SK-MEL-5 (cell line): ENCODE data around the gene MYBPC2. TPM values are rescaled to one million over a fixed set of nuclear protein-coding genes. Genes with fewer than 3 reads are reported as not detected.

Experiments used
- DNase-seq: peaks from one replicate; pipeline ENCODE4 v3.0.0-alpha.2; 2016; ENCODE audit warnings: low read depth, low spot score
- in situ Hi-C: cut with HindIII; loops from 2 replicates; pipeline ENCODE4 v1.10.0; 2016; ENCODE audit warnings: low sequenced_read_pairs, high pct_unique_total_duplicates, low pct_unique_long_range_greater_than_20kb
- total RNA-seq: library from RNA; depleted of rRNA; stranded (reverse); fragments of >200 nt; shearing (Covaris generic); gene quantifications from 2 replicates; pipeline ENCODE4 v1.2.3, GENCODE V29; 2014

The MYBPC2 gene
- total RNA-seq, 1 experiment from 2014 or later = not detected

GRCh38 chr19:50402544-50403301, 30.0 kb upstream of the MYBPC2 start:
- in situ Hi-C loops = no loop called here
- DNase-seq = no peak

GRCh38 chr19:50406156-50406820, 26.4 kb upstream of the MYBPC2 start:
- no peak for DNase-seq
- in situ Hi-C loops = no loop called here

- in situ Hi-C loops = no loop called here
- no peak for DNase-seq
These were observed 25.9 kb upstream of the MYBPC2 start for GRCh38 chr19:50406829-50407228.

DNA sequence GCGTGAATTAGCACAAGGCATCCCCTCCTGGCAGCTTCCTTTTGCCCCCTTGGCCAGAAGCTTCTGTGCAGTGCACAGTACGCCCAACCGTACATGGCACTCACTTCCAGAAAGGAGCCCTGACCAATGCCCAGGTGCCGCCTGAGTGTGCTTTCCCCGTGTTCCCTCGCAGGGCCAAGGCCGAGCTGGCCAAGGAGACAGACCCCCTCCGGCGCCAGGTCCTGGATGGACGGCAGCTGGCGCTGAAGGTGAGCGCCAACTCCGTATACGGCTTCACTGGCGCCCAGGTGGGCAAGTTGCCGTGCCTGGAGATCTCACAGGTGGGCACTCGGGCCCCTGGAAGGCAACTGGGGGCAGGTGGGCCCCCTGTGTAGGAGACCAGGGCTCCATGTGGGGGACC, 23.3 kb upstream of the MYBPC2 start:
- in situ Hi-C loops = no loop called here
- no peak for DNase-seq

DNA sequence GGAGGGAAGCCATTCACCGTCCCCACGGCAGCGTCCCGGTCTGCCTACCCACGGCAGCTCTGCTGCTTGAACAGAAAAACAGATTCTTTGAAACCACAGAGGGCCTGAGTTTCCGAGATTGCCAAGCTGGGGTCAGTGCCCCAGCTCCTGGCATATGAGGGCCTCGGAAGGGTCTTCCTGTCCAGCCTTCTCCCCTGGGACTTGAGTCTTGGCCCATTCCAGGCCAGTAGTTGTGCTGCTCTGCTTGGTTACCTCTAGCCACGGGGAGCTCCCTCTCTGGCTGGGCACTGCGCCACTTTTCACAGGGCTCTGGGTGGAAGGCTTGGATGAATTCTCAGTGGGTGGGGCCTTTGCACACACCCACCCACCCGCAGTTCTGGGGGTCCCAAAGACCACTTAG, 22.6 kb upstream of the MYBPC2 start:
- no peak for DNase-seq
- in situ Hi-C loops = no loop called here

DNA sequence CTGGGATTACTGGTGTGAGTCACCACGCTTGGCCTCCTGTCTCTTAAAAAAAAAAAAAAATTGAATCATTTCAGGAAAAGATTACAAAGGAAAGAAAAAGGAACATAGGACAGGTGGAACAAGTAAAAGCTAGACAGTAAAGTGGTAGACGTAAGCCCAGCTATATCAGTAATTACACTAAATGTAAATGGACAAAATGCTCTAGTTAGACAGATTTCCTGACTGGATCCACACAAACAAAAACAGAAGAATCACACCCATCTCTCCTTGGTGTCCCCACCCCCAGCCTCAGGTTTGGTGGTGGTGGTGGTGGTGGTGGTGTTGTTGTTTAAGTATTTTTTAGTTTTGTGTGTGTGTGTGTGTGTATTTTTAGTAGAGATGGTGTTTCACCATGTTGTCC, 20.3 kb upstream of the MYBPC2 start:
- no peak for DNase-seq
- in situ Hi-C loops = no loop called here

- DNase-seq = no peak
- in situ Hi-C loops = no loop called here
These were observed 19.6 kb upstream of the MYBPC2 start for GRCh38 chr19:50413096-50413495.

- no peak for DNase-seq
- in situ Hi-C loops = no loop called here
These were observed 19.2 kb upstream of the MYBPC2 start for GRCh38 chr19:50413531-50413930.

DNA sequence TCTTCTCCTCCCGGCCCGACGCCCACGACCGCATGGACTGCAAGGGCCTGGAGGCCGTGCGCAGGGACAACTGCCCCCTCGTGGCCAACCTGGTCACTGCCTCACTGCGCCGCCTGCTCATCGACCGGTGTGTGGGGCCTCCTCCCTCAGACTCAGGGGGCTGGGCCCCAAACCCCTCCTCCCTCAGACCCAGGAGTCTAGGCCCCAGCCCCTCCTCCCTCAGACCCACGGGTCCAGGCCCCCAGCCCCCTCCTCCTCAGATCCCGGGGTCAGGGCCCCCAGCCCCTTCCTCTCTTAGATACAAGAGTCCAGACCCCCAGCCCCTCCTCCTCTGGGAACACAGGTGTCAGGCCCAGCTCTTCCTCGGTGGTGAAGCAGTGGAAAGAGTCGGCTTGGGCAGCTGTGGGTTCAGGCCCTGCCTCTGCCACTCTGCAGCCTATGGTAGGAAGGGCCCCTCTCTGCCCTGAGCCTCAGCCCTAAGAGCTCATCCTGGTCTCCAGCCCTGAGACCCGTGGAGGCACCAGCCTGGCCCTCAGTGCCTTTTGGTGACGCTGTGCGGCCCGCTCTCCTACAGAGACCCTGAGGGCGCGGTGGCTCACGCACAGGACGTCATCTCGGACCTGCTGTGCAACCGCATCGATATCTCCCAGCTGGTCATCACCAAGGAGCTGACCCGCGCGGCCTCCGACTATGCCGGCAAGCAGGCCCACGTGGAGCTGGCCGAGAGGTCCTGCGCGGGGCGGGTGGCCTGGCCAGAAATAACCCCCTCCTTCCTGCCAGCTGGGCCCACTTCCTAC, 17.6 kb upstream of the MYBPC2 start:
- peak; percentile 71 for DNase-seq
- in situ Hi-C loops = no loop called here

DNA sequence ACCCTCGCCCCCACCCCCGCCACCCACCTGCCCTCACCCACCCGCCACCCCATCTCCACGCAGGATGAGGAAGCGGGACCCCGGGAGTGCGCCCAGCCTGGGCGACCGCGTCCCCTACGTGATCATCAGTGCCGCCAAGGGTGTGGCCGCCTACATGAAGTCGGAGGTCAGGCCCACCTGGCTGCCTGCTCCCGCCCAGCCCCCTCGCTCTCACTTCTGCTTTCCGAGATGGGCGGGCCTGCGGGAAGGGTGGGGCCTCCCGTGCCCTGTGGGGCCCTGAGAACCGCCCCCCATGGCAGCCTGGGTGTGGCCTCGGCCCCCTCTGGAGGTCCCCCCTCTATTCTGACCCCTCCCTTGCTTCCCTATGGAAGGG, 17.0 kb upstream of the MYBPC2 start:
- DNase-seq = no peak
- in situ Hi-C loops = no loop called here

DNA sequence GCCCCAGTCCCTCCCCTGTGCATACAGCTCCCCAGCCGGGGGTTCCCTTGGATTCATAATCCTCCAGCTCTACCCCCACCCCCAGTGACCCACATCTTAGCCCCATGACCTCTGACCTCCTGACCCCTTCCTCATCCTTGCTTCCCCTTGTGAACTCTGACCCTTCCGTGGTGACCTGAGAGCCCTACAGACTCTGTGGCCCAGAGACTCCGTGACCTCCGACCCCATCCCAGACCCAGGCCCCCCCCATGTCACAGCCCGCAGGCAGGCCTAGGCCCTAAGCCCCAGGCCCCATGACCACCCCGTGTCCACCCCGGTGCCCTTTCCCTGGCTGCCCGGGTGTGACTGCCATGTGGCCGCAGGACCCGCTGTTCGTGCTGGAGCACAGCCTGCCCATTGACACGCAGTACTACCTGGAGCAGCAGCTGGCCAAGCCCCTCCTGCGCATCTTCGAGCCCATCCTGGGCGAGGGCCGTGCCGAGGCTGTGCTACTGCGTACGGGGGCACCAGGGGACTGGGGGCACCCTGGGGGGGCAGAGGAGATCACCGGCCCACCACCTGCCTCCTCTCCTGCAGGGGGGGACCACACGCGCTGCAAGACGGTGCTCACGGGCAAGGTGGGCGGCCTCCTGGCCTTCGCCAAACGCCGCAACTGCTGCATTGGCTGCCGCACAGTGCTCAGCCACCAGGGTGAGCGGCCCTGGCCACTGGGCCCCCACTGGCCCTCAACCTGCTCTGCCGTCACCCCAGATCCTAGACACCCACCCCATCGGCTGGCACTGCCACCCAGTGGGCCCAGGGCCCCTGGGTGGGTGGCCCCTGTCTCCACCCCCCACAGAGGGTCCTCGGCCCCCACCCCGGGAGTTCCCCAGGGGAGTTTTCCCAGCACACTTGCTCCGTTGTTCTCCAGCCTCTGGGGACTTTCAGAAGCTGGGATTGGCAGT, 16.4 kb upstream of the MYBPC2 start:
- in situ Hi-C loops = no loop called here

GRCh38 chr19:50417111-50418081, 15.3 kb upstream of the MYBPC2 start:
- DNase-seq = no peak

More for the DNA sequence above, 16.4 kb upstream of the MYBPC2 start:
- no peak for DNase-seq

DNA sequence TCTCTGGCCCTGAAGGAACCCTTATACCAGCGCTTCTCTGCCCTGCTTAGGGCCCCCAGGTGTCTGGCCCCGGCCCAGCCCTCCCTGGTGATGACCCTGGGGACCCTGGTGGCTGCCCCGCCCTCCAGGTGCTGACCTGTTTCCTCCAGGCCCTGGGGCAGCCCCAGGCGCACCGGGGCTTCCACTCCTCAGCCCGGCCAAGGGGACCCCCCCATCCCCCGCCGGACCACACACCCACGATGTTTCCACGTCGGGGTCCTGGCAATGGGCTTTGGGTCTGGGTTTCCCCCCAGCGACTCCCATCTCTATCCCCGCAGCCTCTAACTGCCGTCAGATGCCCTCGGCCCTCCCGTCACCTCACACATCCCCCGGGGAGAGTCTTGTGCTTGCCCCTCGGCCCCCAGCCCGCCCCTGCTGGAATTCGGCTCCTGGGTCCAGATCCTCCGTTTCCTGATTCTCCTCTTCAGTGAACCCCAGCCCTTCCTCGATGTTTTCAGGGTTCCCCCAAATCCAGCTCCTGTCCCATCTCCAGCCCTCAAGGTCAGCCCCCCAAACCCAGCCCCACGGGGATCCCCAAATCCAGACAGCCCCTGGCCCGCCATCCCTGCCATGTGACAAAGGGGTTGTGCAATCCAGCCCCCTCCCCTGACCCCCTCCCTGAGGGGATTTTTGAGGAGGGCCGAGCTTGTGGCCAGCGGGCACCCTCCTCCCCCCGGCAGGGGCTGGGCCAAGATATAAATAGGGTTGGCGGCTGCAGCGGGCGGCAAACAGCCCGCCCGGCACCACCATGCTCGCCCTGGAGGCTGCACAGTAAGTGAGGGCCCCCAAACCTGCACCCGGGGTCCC, 14.3 kb upstream of the MYBPC2 start, which contains the start of gene SPIB:
TSS of gene SPIB (plus strand) at position 763 of the 846 bp plus-strand sequence. CDS start at position 788, 25 bp downstream.
- in situ Hi-C loops = no loop called here
- DNase-seq = no peak

More at GRCh38 chr19:50417111-50418081, 15.3 kb upstream of the MYBPC2 start:
- in situ Hi-C loops = no loop called here

- DNase-seq = no peak
- in situ Hi-C loops = no loop called here
These were observed 13.6 kb upstream of the MYBPC2 start for GRCh38 chr19:50419022-50419579.

- DNase-seq = no peak
- in situ Hi-C loops = no loop called here
These were observed 13.1 kb upstream of the MYBPC2 start for GRCh38 chr19:50419580-50420035.
